HL-60 (cell line): ENCODE measurements around the gene SUSD4.

ENCODE experiments used
- DNase-seq, 2 experiments: peaks; one replicate each; pipeline ENCODE4 v3.0.0-alpha.2; 2010 to 2020; ENCODE audit warnings: low read depth in 1 of 2, low spot score in 1 of 2
- H3K27ac ChIP-seq: fragments of 250-450 bp; sonication (Bioruptor Pico); replicated peaks from 2 replicates; pipeline ENCODE4 v1.5.1; 2020; ENCODE audit warnings: mild to moderate bottlenecking, moderate library complexity
- H3K27me3 ChIP-seq: fragments of 250-450 bp; sonication (Bioruptor Pico); 2 replicates; pipeline ENCODE4 v1.5.1; 2021; ENCODE audit warnings: mild to moderate bottlenecking, moderate library complexity; ENCODE audit not compliant: insufficient read depth, poor library complexity, severe bottlenecking
- H3K4me3 ChIP-seq: replicated peaks from 2 replicates; pipeline ENCODE4 v1.5.1; 2011; ENCODE audit warnings: mild to moderate bottlenecking, control low read depth, low read length; ENCODE audit not compliant: insufficient read depth
- GABPA ChIP-seq: IDR thresholded peaks from 2 replicates; pipeline ENCODE4 v1.6.1; 2012; ENCODE audit warnings: low read depth
- POLR2AphosphoS5 ChIP-seq: IDR thresholded peaks from 2 replicates; pipeline ENCODE4 v1.6.1; 2012; ENCODE audit warnings: low read depth
- SPI1 ChIP-seq: IDR thresholded peaks from 2 replicates; pipeline ENCODE4 v1.6.1; 2012; ENCODE audit warnings: low read depth, mild to moderate bottlenecking, borderline replicate concordance
- TF ChIP-seq, protein P1 (sequence below): IDR thresholded peaks from one replicate; pipeline ENCODE4 v1.5.1; 2011; ENCODE audit warnings: low read length, control low read depth, inconsistent platforms; ENCODE audit not compliant: insufficient read depth
- TF ChIP-seq, protein P2 (sequence below): IDR thresholded peaks from 2 replicates; pipeline ENCODE4 v1.6.1; 2012; ENCODE audit warnings: low read depth; ENCODE audit not compliant: insufficient replicate concordance

SUSD4 gene

DNA sequence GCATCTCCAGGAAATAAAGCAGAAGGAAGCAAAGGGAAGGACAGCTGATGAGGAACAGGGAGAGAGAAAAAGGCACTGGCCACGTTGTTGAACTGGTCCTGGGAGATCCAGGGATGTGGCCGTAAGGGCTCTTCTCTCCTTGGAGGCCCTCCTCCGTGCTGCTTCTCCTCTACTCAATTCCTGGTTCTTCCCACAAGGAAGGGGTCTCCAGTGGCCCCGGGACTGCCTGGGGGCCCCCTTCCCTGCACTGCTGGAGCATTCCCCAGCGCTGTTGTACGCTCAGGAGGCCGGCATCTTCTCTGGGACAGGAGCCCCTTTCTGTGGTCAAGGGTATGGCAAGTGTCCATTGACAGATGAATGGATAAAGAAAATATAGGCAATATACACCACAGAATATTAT lies 132.4 kb downstream of the SUSD4 start:
- Histone ChIP-seq H3K27me3 (peaks cover 5% of the 10 kb centered on the region), H3K27ac (no peak overlapping the region), H3K4me3 (no peak overlapping the region)
- TF ChIP-seq GABPA = no peak
- no peak for TF ChIP-seq POLR2AphosphoS5
- TF ChIP-seq SPI1 = no peak
- TF ChIP-seq, protein P1, sequence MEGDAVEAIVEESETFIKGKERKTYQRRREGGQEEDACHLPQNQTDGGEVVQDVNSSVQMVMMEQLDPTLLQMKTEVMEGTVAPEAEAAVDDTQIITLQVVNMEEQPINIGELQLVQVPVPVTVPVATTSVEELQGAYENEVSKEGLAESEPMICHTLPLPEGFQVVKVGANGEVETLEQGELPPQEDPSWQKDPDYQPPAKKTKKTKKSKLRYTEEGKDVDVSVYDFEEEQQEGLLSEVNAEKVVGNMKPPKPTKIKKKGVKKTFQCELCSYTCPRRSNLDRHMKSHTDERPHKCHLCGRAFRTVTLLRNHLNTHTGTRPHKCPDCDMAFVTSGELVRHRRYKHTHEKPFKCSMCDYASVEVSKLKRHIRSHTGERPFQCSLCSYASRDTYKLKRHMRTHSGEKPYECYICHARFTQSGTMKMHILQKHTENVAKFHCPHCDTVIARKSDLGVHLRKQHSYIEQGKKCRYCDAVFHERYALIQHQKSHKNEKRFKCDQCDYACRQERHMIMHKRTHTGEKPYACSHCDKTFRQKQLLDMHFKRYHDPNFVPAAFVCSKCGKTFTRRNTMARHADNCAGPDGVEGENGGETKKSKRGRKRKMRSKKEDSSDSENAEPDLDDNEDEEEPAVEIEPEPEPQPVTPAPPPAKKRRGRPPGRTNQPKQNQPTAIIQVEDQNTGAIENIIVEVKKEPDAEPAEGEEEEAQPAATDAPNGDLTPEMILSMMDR = no peak
- TF ChIP-seq, protein P2, sequence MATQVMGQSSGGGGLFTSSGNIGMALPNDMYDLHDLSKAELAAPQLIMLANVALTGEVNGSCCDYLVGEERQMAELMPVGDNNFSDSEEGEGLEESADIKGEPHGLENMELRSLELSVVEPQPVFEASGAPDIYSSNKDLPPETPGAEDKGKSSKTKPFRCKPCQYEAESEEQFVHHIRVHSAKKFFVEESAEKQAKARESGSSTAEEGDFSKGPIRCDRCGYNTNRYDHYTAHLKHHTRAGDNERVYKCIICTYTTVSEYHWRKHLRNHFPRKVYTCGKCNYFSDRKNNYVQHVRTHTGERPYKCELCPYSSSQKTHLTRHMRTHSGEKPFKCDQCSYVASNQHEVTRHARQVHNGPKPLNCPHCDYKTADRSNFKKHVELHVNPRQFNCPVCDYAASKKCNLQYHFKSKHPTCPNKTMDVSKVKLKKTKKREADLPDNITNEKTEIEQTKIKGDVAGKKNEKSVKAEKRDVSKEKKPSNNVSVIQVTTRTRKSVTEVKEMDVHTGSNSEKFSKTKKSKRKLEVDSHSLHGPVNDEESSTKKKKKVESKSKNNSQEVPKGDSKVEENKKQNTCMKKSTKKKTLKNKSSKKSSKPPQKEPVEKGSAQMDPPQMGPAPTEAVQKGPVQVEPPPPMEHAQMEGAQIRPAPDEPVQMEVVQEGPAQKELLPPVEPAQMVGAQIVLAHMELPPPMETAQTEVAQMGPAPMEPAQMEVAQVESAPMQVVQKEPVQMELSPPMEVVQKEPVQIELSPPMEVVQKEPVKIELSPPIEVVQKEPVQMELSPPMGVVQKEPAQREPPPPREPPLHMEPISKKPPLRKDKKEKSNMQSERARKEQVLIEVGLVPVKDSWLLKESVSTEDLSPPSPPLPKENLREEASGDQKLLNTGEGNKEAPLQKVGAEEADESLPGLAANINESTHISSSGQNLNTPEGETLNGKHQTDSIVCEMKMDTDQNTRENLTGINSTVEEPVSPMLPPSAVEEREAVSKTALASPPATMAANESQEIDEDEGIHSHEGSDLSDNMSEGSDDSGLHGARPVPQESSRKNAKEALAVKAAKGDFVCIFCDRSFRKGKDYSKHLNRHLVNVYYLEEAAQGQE = no peak
- no peak for DNase-seq

DNA sequence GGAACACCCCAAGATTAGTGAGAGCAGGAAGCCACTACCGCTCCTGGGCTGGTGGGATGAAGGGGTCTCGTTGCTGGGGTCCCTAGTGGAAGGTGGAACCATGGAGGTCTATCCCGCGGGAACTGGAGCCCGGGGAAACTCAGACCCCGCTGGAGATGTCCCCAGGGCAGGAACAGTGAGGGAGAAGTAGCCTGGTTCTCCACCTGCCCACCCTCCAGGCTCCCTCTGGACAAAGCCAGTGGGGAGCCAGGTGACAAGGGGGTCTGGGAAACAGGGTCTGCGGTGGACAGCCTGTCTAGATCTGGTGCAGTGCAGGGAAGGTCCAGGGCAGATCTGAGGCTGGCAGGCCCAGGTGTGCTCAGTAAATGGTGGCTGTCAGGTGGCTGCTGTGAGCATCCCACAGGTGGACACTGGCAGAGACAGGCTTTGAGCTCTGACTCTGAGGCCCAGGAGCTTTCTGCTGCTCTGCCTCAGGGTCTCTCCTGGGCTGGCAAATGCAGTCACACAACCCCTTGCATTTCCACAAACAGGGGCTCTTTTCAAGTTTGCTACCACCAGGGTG lies 132.9 kb downstream of the SUSD4 start:
- no peak for DNase-seq
- no peak overlapping the region for H3K27ac ChIP-seq
- TF ChIP-seq POLR2AphosphoS5 = no peak
- TF ChIP-seq, protein P1 = no peak
- TF ChIP-seq SPI1 = no peak
- no peak for TF ChIP-seq GABPA
- TF ChIP-seq, protein P2 = no peak
- H3K4me3 ChIP-seq = no peak overlapping the region
- H3K27me3 ChIP-seq = peaks cover 5% of the 10 kb centered on the region

DNA sequence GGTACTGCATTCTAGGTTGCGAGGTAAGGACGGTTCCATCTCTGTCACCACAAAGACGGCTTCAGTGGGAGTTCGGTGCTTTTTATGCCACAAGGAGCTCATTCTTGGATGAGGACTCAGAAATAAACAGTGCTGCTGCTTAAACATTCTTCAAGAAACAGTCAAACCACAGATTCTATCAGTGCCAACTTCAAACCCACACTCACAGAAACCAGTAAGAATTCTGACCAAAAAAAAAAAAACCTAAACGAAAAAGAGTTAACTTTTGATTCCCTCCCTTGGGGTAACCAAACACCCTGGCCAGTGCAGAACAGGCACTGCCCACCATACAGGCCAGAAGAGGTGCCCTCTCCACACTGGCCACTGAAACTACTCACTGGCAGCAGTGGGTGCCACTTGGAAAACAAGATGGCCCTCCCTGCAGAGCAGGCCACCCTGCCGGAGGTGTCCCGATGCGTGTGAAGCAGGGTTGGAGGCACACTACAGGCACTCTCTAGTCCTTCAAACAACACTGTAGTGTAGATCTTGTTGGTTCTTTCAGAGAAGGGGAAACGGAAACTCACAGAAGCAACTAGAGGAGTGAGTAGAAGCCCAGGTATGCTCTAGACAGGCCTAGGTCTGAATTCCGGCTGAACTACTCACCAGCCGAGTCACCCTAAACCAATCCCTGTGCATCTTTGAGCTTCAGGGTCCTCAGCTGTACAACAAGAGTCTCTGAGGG lies 133.7 kb downstream of the SUSD4 start:
- no peak overlapping the region for H3K27ac ChIP-seq
- TF ChIP-seq GABPA (no peak), SPI1 (no peak), POLR2AphosphoS5 (no peak)
- TF ChIP-seq, protein P2 = no peak
- TF ChIP-seq, protein P1 = no peak
- no peak overlapping the region for H3K4me3 ChIP-seq
- peaks cover 5% of the 10 kb centered on the region for H3K27me3 ChIP-seq
- no peak for DNase-seq
